Body of pancreas (tissue), 4 donors: Measurements from ENCODE around the gene GULP1.

ENCODE experiments used
- CTCF ChIP-seq, 7 experiments: fragments of 450-650 bp in 4 of 7; fragments of 200-600 bp in 3 of 7; sonication (generic) in 3 of 7; IDR thresholded peaks; one replicate each; pipeline ENCODE4 v1.5.1; 2016 to 2019; ENCODE audit warnings: antibody characterized with exemption in 7 of 7
- POLR2A ChIP-seq, 3 donors: fragments of 450-650 bp; IDR thresholded peaks; one replicate each; pipeline ENCODE4 v1.6.1; 2016; ENCODE audit warnings: antibody characterized with exemption in 3 of 3, mild to moderate bottlenecking in 2 of 3

- TF ChIP-seq CTCF (IDR thresholded peaks at IDR 0.05): peak; percentile 30 to 92 (median 66)
- no peak for TF ChIP-seq POLR2A (IDR thresholded peaks at IDR 0.05)
Measured at GRCh38 chr2:188524519-188525113, 232.9 kb downstream of the GULP1 start.
